A673 (cell line): Measurements from ENCODE around the gene SNX7.

ENCODE experiments used
- EZH2 ChIP-seq: fragments of 200-600 bp; sonication (generic); IDR thresholded peaks from 2 replicates; pipeline ENCODE4 v1.6.1; 2017; ENCODE audit warnings: borderline replicate concordance, low read depth, mild to moderate bottlenecking, mixed read lengths, antibody characterized with exemption, low read length; ENCODE audit not compliant: poor library complexity, severe bottlenecking
- TF ChIP-seq, protein P1 (sequence below): fragments of 300-800, 200-600 bp; sonication (generic); conservative IDR thresholded peaks from 2 replicates; pipeline ENCODE4 v1.5.1; 2017; ENCODE audit warnings: low read depth, mild to moderate bottlenecking, antibody characterized with exemption, low read length, moderate library complexity, mixed read lengths

DNA sequence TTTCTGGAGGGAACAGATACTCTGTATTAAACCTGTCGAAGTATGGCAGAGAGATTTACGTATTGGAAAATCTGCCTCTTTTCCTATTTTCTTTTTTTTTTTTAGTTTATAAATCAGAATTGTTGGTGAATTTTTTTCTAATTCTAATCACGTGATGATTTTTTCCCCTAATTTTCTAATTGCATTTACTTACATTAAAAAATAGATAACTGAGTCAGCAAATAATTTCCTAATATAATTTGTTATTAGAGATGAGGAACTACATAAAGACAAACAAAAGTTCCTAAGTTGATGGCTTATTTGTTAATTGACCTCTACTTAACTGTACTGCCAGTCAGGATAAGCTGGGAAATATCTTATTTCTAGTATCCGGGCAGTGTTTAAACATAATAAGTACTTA, 34.6 kb downstream of the SNX7 start:
- TF ChIP-seq, protein P1, sequence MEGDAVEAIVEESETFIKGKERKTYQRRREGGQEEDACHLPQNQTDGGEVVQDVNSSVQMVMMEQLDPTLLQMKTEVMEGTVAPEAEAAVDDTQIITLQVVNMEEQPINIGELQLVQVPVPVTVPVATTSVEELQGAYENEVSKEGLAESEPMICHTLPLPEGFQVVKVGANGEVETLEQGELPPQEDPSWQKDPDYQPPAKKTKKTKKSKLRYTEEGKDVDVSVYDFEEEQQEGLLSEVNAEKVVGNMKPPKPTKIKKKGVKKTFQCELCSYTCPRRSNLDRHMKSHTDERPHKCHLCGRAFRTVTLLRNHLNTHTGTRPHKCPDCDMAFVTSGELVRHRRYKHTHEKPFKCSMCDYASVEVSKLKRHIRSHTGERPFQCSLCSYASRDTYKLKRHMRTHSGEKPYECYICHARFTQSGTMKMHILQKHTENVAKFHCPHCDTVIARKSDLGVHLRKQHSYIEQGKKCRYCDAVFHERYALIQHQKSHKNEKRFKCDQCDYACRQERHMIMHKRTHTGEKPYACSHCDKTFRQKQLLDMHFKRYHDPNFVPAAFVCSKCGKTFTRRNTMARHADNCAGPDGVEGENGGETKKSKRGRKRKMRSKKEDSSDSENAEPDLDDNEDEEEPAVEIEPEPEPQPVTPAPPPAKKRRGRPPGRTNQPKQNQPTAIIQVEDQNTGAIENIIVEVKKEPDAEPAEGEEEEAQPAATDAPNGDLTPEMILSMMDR, result no peak
- TF ChIP-seq EZH2, result no peak
